GM23248 (cell line): ENCODE measurements around the gene JUN.

Source experiments
- EZH2 ChIP-seq: fragments of 200-600 bp; sonication (generic); IDR thresholded peaks from 2 replicates; pipeline ENCODE4 v1.6.1; 2018; ENCODE audit warnings: antibody characterized with exemption, mild to moderate bottlenecking; ENCODE audit not compliant: insufficient read depth, poor library complexity, severe bottlenecking
- EZH2phosphoT487 ChIP-seq: fragments of 200-600 bp; sonication (generic); IDR thresholded peaks from 2 replicates; pipeline ENCODE4 v1.6.1; 2018; ENCODE audit warnings: antibody characterized with exemption, moderate library complexity, mild to moderate bottlenecking, low read depth; ENCODE audit not compliant: insufficient read depth

DNA sequence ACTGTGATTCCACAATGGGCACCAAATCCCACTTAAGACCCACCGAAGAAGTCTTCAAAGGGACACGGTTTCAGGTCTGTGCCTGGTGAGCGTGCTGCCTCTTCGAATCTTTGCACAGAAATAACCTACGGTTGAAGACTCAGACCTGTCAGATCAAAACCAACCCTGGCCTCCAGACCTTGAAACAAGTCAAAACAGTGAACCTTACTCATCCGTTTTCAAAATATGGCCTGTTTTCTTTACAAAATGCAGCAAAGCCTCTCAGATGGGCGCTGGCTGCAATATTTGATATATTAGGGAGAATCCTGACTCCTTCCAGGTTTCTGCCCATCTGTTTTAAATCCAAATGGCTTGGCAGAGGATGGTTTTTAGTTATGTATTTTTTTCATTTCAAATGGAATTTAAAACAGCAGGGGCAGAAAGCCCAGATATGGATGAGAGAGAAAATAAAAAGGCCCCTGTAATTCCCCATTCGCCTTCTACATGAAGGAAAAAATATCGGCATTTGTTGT lies 14.0 kb downstream of the JUN start:
- TF ChIP-seq EZH2 (no peak), EZH2phosphoT487 (no peak)
